IPS-18c (cell line): ENCODE results near the gene ZPLD1.

ENCODE experiments used
- H3K4me3 ChIP-seq: 2 replicates; pipeline ENCODE4 v1.7.0; 2013; ENCODE audit warnings: low read depth, mild to moderate bottlenecking, low read length, moderate library complexity; ENCODE audit not compliant: insufficient read depth
- H3K9me3 ChIP-seq: one replicate; pipeline ENCODE4 v1.6.1; 2013; ENCODE audit warnings: mild to moderate bottlenecking, low read length, moderate library complexity; ENCODE audit not compliant: control insufficient read depth, insufficient read depth

The ZPLD1 gene

GRCh38 chr3:102434715-102435114 is at the start of gene ZPLD1:
TSS of gene ZPLD1 (plus strand) at chr3:102435015. CDS start at chr3:102438488, 3,473 bp downstream.
- Histone ChIP-seq H3K4me3 (no peak within 1 kb of the TSS), H3K9me3 (no peaks in the 10 kb centered on the region)

- Histone ChIP-seq H3K9me3 (no peaks in the 10 kb centered on the region), H3K4me3 (no peak overlapping the region)
Observed at GRCh38 chr3:102390171-102390864, 44.5 kb upstream of the ZPLD1 start.

- Histone ChIP-seq H3K9me3 (no peaks in the 10 kb centered on the region), H3K4me3 (no peak overlapping the region)
Observed at GRCh38 chr3:102390916-102391315, 43.9 kb upstream of the ZPLD1 start.

- Histone ChIP-seq H3K9me3 (no peaks in the 10 kb centered on the region), H3K4me3 (no peak overlapping the region)
Observed at GRCh38 chr3:102391491-102391890, 43.3 kb upstream of the ZPLD1 start.

- H3K9me3 ChIP-seq = no peaks in the 10 kb centered on the region
- no peak overlapping the region for H3K4me3 ChIP-seq
Observed at GRCh38 chr3:102394517-102394916, 40.3 kb upstream of the ZPLD1 start.

GRCh38 chr3:102398176-102398575 is 36.6 kb upstream of the ZPLD1 start:
- Histone ChIP-seq H3K9me3 (no peaks in the 10 kb centered on the region), H3K4me3 (no peak overlapping the region)

GRCh38 chr3:102398666-102399065 is 36.1 kb upstream of the ZPLD1 start:
- Histone ChIP-seq H3K9me3 (no peaks in the 10 kb centered on the region), H3K4me3 (no peak overlapping the region)

GRCh38 chr3:102400142-102400541 is 34.7 kb upstream of the ZPLD1 start:
- no peaks in the 10 kb centered on the region for H3K9me3 ChIP-seq
- no peak overlapping the region for H3K4me3 ChIP-seq

GRCh38 chr3:102400766-102401165 is 34.0 kb upstream of the ZPLD1 start:
- Histone ChIP-seq H3K9me3 (no peaks in the 10 kb centered on the region), H3K4me3 (no peak overlapping the region)

- Histone ChIP-seq H3K4me3 (no peak overlapping the region), H3K9me3 (no peaks in the 10 kb centered on the region)
Observed at GRCh38 chr3:102410616-102411015, 24.2 kb upstream of the ZPLD1 start.

GRCh38 chr3:102415553-102415952 is 19.3 kb upstream of the ZPLD1 start:
- no peak overlapping the region for H3K4me3 ChIP-seq

GRCh38 chr3:102419786-102420185 is 15.0 kb upstream of the ZPLD1 start:
- no peak overlapping the region for H3K4me3 ChIP-seq
- no peaks in the 10 kb centered on the region for H3K9me3 ChIP-seq

More at GRCh38 chr3:102415553-102415952, 19.3 kb upstream of the ZPLD1 start:
- no peaks in the 10 kb centered on the region for H3K9me3 ChIP-seq

GRCh38 chr3:102441832-102442231 is 7.0 kb downstream of the ZPLD1 start:
- Histone ChIP-seq H3K4me3 (no peak overlapping the region), H3K9me3 (no peaks in the 10 kb centered on the region)

GRCh38 chr3:102443021-102443420 is 8.2 kb downstream of the ZPLD1 start:
- Histone ChIP-seq H3K9me3 (no peaks in the 10 kb centered on the region), H3K4me3 (no peak overlapping the region)

GRCh38 chr3:102444101-102444500 is 9.3 kb downstream of the ZPLD1 start:
- H3K4me3 ChIP-seq = no peak overlapping the region
- no peaks in the 10 kb centered on the region for H3K9me3 ChIP-seq

- Histone ChIP-seq H3K9me3 (no peaks in the 10 kb centered on the region), H3K4me3 (no peak overlapping the region)
Observed at GRCh38 chr3:102447272-102447671, 12.5 kb downstream of the ZPLD1 start.

- H3K9me3 ChIP-seq = no peaks in the 10 kb centered on the region
- no peak overlapping the region for H3K4me3 ChIP-seq
Observed at GRCh38 chr3:102449341-102449740, 14.5 kb downstream of the ZPLD1 start.

GRCh38 chr3:102449930-102450329 is 15.1 kb downstream of the ZPLD1 start:
- Histone ChIP-seq H3K4me3 (no peak overlapping the region), H3K9me3 (no peaks in the 10 kb centered on the region)

GRCh38 chr3:102450976-102451375 is 16.2 kb downstream of the ZPLD1 start:
- H3K9me3 ChIP-seq = no peaks in the 10 kb centered on the region
- H3K4me3 ChIP-seq = no peak overlapping the region
